ENCODE measurements around the gene PDGFRA. TPM values are rescaled to one million over a fixed set of nuclear protein-coding genes. Genes with fewer than 3 reads are reported as not detected.

The PDGFRA gene
- total RNA-seq, 2 donors from 2014 or later = 5.8 to 82.2 TPM

GRCh38 chr4:54272051-54272450, 43.0 kb downstream of the PDGFRA start:
- no peak for TF ChIP-seq CTCF (IDR thresholded peaks at IDR 0.05)
- TF ChIP-seq POLR2A (IDR thresholded peaks at IDR 0.05) = no peak
- TF ChIP-seq POLR2AphosphoS5 (IDR thresholded peaks at IDR 0.05) = no peak
- Histone ChIP-seq H3K4me1 (replicated peaks) (no peaks in the 10 kb centered on the region), H3K27ac (no peak overlapping the region), H3K4me3 (no peak overlapping the region), H3K9me3 (no peaks in the 10 kb centered on the region), H3K36me3 (no peaks in the 10 kb centered on the region), H3K27me3 (replicated peaks; ENCODE audit: insufficient read depth) (no peaks in the 10 kb centered on the region)
- no peak for DNase-seq (ENCODE audit: low spot score)
- 84% methylated on average over 3 of the region's 3 CpGs for WGBS
- intact Hi-C loops (cut with DNase I) = no loop called here

GRCh38 chr4:54274264-54274663, 45.2 kb downstream of the PDGFRA start:
- Histone ChIP-seq H3K9me3 (no peaks in the 10 kb centered on the region), H3K4me3 (no peak overlapping the region), H3K27ac (no peak overlapping the region), H3K36me3 (no peaks in the 10 kb centered on the region), H3K27me3 (replicated peaks; ENCODE audit: insufficient read depth) (no peaks in the 10 kb centered on the region), H3K4me1 (replicated peaks) (no peaks in the 10 kb centered on the region)
- TF ChIP-seq POLR2AphosphoS5 (IDR thresholded peaks at IDR 0.05) (no peak), POLR2A (IDR thresholded peaks at IDR 0.05) (no peak), CTCF (IDR thresholded peaks at IDR 0.05) (no peak)
- intact Hi-C loops (cut with DNase I) = no loop called here
- DNase-seq (ENCODE audit: low spot score) = no peak
- 67% methylated on average over 3 of the region's 3 CpGs for WGBS

- H3K27me3 ChIP-seq (replicated peaks; ENCODE audit: insufficient read depth) = no peaks in the 10 kb centered on the region
- no peak for TF ChIP-seq CTCF (IDR thresholded peaks at IDR 0.05)
- TF ChIP-seq POLR2AphosphoS5 (IDR thresholded peaks at IDR 0.05) = no peak
- no peak for TF ChIP-seq POLR2A (IDR thresholded peaks at IDR 0.05)
- intact Hi-C loops (cut with DNase I) = no loop called here
- H3K9me3 ChIP-seq = no peaks in the 10 kb centered on the region
- H3K36me3 ChIP-seq = no peaks in the 10 kb centered on the region
- H3K4me1 ChIP-seq (replicated peaks) = no peaks in the 10 kb centered on the region
- 95% methylated on average over 3 of the region's 3 CpGs for WGBS
- no peak for DNase-seq (ENCODE audit: low spot score)
- no peak overlapping the region for H3K27ac ChIP-seq
- no peak overlapping the region for H3K4me3 ChIP-seq
Observed at GRCh38 chr4:54274795-54275665, 45.9 kb downstream of the PDGFRA start.

GRCh38 chr4:54276641-54277430, 47.7 kb downstream of the PDGFRA start:
- H3K9me3 ChIP-seq = no peaks in the 10 kb centered on the region
- no peaks in the 10 kb centered on the region for H3K27me3 ChIP-seq (replicated peaks; ENCODE audit: insufficient read depth)
- DNase-seq (ENCODE audit: low spot score) = no peak
- no peak for TF ChIP-seq POLR2A (IDR thresholded peaks at IDR 0.05)
- no peak for TF ChIP-seq CTCF (IDR thresholded peaks at IDR 0.05)
- no peak for TF ChIP-seq POLR2AphosphoS5 (IDR thresholded peaks at IDR 0.05)
- intact Hi-C loops (cut with DNase I) = no loop called here
- no peak overlapping the region for H3K4me3 ChIP-seq
- peaks cover 2% of the 10 kb centered on the region for H3K4me1 ChIP-seq (replicated peaks)
- H3K27ac ChIP-seq = no peak overlapping the region
- WGBS = 40% methylated on average over 20 of the region's 20 CpGs
- no peaks in the 10 kb centered on the region for H3K36me3 ChIP-seq
